Ovary (tissue), 3 donors: ENCODE results near the gene PPP2R5A.

ENCODE experiments used
- POLR2A ChIP-seq: fragments of 450-650 bp; IDR thresholded peaks from one replicate; pipeline ENCODE4 v1.6.1; 2017; ENCODE audit warnings: antibody characterized with exemption, mild to moderate bottlenecking, moderate library complexity
- TF ChIP-seq, protein P1 (sequence below), 3 donors: fragments of 450-650 bp in 2 of 3; fragments of 200-600 bp in 1 of 3; IDR thresholded peaks; one replicate each; pipeline versions ENCODE4 v1.5.1 to v1.8.0; 2016 to 2022; ENCODE audit warnings: antibody characterized with exemption in 3 of 3, mild to moderate bottlenecking in 1 of 3
- donor health status: DM: no; HTN: no; CAD: no.

- no peak for TF ChIP-seq POLR2A
- TF ChIP-seq, protein P1, sequence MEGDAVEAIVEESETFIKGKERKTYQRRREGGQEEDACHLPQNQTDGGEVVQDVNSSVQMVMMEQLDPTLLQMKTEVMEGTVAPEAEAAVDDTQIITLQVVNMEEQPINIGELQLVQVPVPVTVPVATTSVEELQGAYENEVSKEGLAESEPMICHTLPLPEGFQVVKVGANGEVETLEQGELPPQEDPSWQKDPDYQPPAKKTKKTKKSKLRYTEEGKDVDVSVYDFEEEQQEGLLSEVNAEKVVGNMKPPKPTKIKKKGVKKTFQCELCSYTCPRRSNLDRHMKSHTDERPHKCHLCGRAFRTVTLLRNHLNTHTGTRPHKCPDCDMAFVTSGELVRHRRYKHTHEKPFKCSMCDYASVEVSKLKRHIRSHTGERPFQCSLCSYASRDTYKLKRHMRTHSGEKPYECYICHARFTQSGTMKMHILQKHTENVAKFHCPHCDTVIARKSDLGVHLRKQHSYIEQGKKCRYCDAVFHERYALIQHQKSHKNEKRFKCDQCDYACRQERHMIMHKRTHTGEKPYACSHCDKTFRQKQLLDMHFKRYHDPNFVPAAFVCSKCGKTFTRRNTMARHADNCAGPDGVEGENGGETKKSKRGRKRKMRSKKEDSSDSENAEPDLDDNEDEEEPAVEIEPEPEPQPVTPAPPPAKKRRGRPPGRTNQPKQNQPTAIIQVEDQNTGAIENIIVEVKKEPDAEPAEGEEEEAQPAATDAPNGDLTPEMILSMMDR (IDR thresholded peaks at IDR 0.05), result no peak
Observed at GRCh38 chr1:212344905-212345304, 59.7 kb downstream of the PPP2R5A start.
